Pancreas (tissue), 10 donors: Measurements from ENCODE around the gene RPS10. TPM values are rescaled to one million over a fixed set of nuclear protein-coding genes. Genes with fewer than 3 reads are reported as not detected.

ENCODE experiments used
- ATAC-seq, 4 donors: fragments of 200-7000 bp; cut with Tn5 transposase; one replicate each; pipeline versions ENCODE4 v1.8.0 to v1.9.1; 2020; ENCODE audit warnings: mild to moderate bottlenecking in 4 of 4, moderate library complexity in 4 of 4
- DNase-seq, 6 donors: peaks; one replicate each; pipeline ENCODE4 v3.0.0-alpha.2; 2020
- FAIRE-seq: peaks from 2 replicates; lab custom pipeline; 2012; peaks lifted over from hg19 to GRCh38; lab: Jason Lieb, UNC
- H3K27ac ChIP-seq, 4 donors: fragments of 200-600 bp; sonication (generic); 1 replicate in 3 of 4; 2 replicates in 1 of 4; pipeline versions ENCODE4 v1.5.0 to v1.8.0; 2020
- H3K27me3 ChIP-seq, 4 donors: fragments of 200-600 bp; one replicate each; pipeline ENCODE4 v1.8.0; 2021
- H3K36me3 ChIP-seq, 3 donors: fragments of 200-600 bp; sonication (generic) in 1 of 3; one replicate each; pipeline versions ENCODE4 v1.5.0 to v1.8.0; 2020 to 2021
- H3K4me1 ChIP-seq, 3 donors: fragments of 200-600 bp; one replicate each; pipeline ENCODE4 v1.8.0; 2021
- H3K4me3 ChIP-seq, 4 donors: fragments of 200-600 bp; sonication (generic) in 2 of 4; one replicate each; pipeline versions ENCODE4 v1.5.0 to v1.8.0; 2020 to 2021
- H3K9me3 ChIP-seq, 4 donors: fragments of 200-600 bp; one replicate each; pipeline ENCODE4 v1.8.0; 2021
- WGBS, 2 donors: extraction: QIAGEN DNeasy Blood & Tissue Kit; methylation state at CpG; one replicate each; pipeline ENCODE4 v1.1.7; 2013; 5-methylcytosine and 5-hydroxymethylcytosine counted together
- intact Hi-C, 3 donors: fragments of 100-400 bp; cut with DNase I; formaldehyde crosslinking; loops; one replicate each; pipeline versions ENCODE4 v1.11.1 to v1.14.2; 2022
- polyA plus RNA-seq, 2 donors: library from polyadenylated mRNA; stranded (reverse); fragments of 200-250 nt; gene quantifications; one replicate each; pipeline ENCODE4 v1.2.3, GENCODE V29; 2013
- total RNA-seq, 6 donors: library from RNA; stranded (reverse); fragmentation: NEBNext Ultra II Directional in 4 of 6; extraction: Animal tissue kit (Norgen Biotek cat#: 25700) in 4 of 6; gene quantifications; one replicate each; pipeline versions ENCODE4 v1.2.1 to v1.2.4, GENCODE V29; 2021 to 2023
- TF ChIP-seq, protein P1 (sequence below), 4 donors: fragments of 200-600 bp; sonication (generic) in 3 of 4; IDR thresholded peaks; one replicate each; pipeline versions ENCODE4 v1.5.0 to v1.8.0; 2021; ENCODE audit warnings: antibody characterized with exemption in 4 of 4
- donor health status: healthy with polysubstance abuse.
- donor health status: DM: no; HTN: no; CAD: no; lungs with moderate emphysema.
- donor health status: DM: no; HTN: no; CAD: no.
- donor health status: control.
- donor health status: control.
- donor health status: Bipolar disorder and iron deficiency.
- donor health status: DM: yes; HTN: yes; CAD: no.
- donor health status: DM: no; HTN: no; CAD: no.
- donor health status: DM: no; HTN: no; CAD: no.
- donor health status: DM: yes; HTN: yes; CAD: no.

RPS10 gene
- total RNA-seq (1,000 to 10,000 TPM in 2 of 6 donors, 100 to 1,000 TPM in 4; 565 to 1,127 (median 903) TPM), polyA plus RNA-seq (1,000 to 10,000 TPM; 1,140 to 1,334 TPM)

DNA sequence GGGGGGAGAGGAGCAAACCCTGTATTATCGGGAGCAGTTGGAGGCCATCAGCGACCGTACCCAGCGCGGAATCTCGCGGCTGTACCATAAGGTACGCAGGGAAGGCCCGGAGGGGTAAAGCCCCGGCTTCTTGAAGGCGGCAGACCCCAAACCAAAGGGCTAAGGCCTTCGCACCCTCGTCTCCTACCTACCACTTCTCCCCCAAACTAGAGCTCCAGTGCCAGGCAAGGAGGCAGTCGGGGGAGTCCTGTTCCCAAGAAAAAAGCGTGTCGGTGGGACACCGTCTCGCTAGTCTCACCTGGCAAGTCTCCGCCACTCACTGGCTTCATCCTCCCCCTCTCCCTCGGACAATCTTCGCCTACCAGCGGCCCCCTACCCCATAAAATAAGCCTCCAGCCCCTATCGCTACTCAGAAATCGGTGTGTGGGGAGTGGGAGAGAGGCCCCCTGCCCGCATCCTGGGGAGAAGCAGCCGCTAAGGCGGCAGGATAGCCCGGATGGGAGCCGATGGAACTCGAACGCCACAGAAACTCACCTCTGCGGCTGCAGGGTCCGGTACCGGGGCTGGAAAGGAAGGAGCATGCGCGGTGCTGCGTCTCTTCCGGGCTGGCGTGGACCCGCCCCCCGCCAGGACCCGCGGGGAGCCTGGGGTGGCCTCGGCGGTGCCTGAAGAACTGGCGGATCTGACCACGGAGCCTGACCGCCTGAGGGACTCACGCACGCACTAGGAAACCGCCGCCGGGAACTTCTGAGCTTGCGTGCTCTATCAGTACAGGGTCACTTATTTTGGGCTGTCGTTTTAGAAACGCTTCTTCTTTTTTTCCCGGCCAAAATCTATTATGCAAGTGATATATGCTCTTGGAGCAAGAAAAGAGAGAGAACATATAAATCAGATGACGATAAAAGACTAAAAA, at the start of gene RPS10:
TSS of gene RPS10 (minus strand) at position 572 of the 913 bp plus-strand sequence. CDS start 848 bp downstream, outside the sequence.
- ATAC-seq (peak; percentile 99 to 100 (median 99)), FAIRE-seq (no peak)

DNA sequence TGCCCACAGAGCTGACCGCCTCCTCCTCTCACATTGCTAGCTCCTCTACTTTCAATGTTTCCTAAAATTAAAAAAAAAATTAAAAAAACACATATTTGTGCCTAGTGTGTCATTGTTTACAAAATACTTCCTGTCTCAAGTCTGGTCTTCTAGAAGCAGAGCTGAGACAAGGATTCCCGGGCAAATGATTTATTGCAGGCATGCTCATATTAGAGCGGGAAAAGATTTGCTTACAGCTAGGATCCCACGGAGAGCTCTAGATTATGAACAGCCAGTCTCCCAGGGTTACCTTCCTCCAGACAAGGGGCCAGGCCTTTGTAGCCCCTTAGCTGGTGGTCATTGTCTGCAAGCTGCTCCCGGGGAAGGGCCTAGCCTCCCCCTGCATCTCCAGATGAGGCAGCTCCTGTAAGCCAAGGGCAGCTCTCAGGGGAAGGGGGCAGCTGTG, 49.4 kb upstream of the RPS10 start:
- ATAC-seq: no peak
- Histone ChIP-seq H3K27me3 (no peaks in the 10 kb centered on the region), H3K4me3 (no peak overlapping the region), H3K4me1 (no peaks in the 10 kb centered on the region), H3K36me3 (no peaks in the 10 kb centered on the region), H3K27ac (no peak overlapping the region), H3K9me3 (no peaks in the 10 kb centered on the region)
- DNase-seq: no peak
- intact Hi-C loops: no loop called here
- WGBS, 2 donors: 69 to 70% methylated on average over 5 of the region's 5 CpGs
- TF ChIP-seq, protein P1, sequence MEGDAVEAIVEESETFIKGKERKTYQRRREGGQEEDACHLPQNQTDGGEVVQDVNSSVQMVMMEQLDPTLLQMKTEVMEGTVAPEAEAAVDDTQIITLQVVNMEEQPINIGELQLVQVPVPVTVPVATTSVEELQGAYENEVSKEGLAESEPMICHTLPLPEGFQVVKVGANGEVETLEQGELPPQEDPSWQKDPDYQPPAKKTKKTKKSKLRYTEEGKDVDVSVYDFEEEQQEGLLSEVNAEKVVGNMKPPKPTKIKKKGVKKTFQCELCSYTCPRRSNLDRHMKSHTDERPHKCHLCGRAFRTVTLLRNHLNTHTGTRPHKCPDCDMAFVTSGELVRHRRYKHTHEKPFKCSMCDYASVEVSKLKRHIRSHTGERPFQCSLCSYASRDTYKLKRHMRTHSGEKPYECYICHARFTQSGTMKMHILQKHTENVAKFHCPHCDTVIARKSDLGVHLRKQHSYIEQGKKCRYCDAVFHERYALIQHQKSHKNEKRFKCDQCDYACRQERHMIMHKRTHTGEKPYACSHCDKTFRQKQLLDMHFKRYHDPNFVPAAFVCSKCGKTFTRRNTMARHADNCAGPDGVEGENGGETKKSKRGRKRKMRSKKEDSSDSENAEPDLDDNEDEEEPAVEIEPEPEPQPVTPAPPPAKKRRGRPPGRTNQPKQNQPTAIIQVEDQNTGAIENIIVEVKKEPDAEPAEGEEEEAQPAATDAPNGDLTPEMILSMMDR (IDR thresholded peaks at IDR 0.05): no peak
- FAIRE-seq: no peak

More for the DNA sequence above, at the start of gene RPS10:
- Histone ChIP-seq H3K4me3 (peak within 1 kb of the TSS; percentile 57 to 79 (median 70)), H3K36me3 (peaks cover 0 to 35% (median 28%) of the 10 kb centered on the region in 3 donors), H3K9me3 (no peaks in the 10 kb centered on the region), H3K27ac (peak within 1 kb of the TSS; percentile 58 to 82 (median 70)), H3K4me1 (peaks cover 5 to 8% (median 6%) of the 10 kb centered on the region in 3 donors), H3K27me3 (no peaks in the 10 kb centered on the region)
- TF ChIP-seq, protein P1 (IDR thresholded peaks at IDR 0.05): no peak
- intact Hi-C loops: no loop called here
- peak; percentile 90 to 97 (median 92) for DNase-seq
- WGBS, 2 donors: 1% methylated on average over 52 to 58 of the region's 58 CpGs

DNA sequence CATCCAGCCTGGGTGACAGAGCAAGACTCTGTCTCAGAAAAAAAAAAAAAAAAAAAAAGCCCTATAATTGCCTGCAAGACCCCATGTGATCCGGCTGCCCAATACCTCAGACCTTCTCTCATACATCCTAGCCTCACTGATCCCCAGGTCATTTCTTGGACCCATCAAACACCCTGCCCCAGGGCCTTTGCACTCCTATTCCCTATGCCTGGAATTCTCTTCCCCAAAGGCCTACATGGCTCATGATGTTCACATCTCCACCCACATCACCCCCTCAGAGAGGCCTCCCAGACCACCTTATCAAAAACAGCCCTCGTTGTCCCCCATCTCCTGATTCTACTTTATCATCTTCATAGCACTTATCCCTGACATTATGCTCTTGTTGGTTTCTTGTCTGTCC, 48.9 kb upstream of the RPS10 start:
- H3K27me3 ChIP-seq: no peaks in the 10 kb centered on the region
- TF ChIP-seq, protein P1 (IDR thresholded peaks at IDR 0.05): no peak
- intact Hi-C loops: no loop called here
- no peaks in the 10 kb centered on the region for H3K9me3 ChIP-seq
- no peak overlapping the region for H3K27ac ChIP-seq
- DNase-seq: no peak
- no peak for ATAC-seq
- WGBS, 2 donors: 91 to 93% methylated on average over 2 of the region's 2 CpGs
- no peaks in the 10 kb centered on the region for H3K36me3 ChIP-seq
- H3K4me1 ChIP-seq: no peaks in the 10 kb centered on the region
- no peak overlapping the region for H3K4me3 ChIP-seq
- FAIRE-seq: no peak

DNA sequence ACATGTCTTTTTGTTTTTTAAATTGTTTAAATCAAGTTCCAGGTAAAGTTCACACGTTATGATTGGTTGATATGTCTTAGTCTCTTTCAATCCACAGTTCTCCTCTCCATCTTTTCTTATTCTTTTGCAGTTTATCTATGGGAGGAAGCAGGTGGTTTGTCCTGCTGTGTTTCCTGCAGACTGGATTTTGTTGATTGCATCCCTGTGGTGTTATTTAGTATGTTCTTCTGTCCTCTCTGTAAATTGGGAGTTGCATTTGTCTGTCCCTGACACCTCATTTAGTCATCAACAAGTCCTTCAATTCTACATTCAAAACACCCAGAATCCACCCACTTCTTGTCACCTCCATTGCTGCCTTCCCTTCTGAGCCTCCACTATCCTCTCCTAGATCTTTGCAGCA, 48.1 kb upstream of the RPS10 start:
- intact Hi-C loops: no loop called here
- Histone ChIP-seq H3K27ac (no peak overlapping the region), H3K27me3 (no peaks in the 10 kb centered on the region), H3K4me1 (no peaks in the 10 kb centered on the region), H3K9me3 (no peaks in the 10 kb centered on the region), H3K36me3 (no peaks in the 10 kb centered on the region), H3K4me3 (no peak overlapping the region)
- WGBS, 2 donors: 86 to 87% methylated on average over 1 of the region's 1 CpG
- TF ChIP-seq, protein P1 (IDR thresholded peaks at IDR 0.05): no peak
- ATAC-seq (no peak), DNase-seq (no peak), FAIRE-seq (no peak)
